Globus pallidus (tissue), 1 donor: ENCODE results near the gene NDUFA12.

Experiments used
- DNase-seq: peaks from one replicate; pipeline ENCODE4 v3.0.0-alpha.2; 2015; ENCODE audit warnings: low spot score

Gene NDUFA12

GRCh38 chr12:94940771-94941170, 62.7 kb downstream of the NDUFA12 start:
- DNase-seq: no peak

GRCh38 chr12:94938583-94938982, 64.9 kb downstream of the NDUFA12 start:
- DNase-seq: no peak

- no peak for DNase-seq
Measured at GRCh38 chr12:94930772-94931171, 72.7 kb downstream of the NDUFA12 start.

- DNase-seq: no peak
Measured at GRCh38 chr12:94930216-94930654, 73.3 kb downstream of the NDUFA12 start.

GRCh38 chr12:94929780-94930179, 73.7 kb downstream of the NDUFA12 start:
- no peak for DNase-seq

GRCh38 chr12:94925729-94926128, 77.8 kb downstream of the NDUFA12 start:
- no peak for DNase-seq

- DNase-seq: no peak
Measured at GRCh38 chr12:94925206-94925605, 78.3 kb downstream of the NDUFA12 start.

- DNase-seq: no peak
Measured at GRCh38 chr12:94922561-94922960, 80.9 kb downstream of the NDUFA12 start.
